NT2/D1 (cell line): ENCODE results near the gene INSR.

Experiments
- DNase-seq: peaks from one replicate; pipeline ENCODE4 v3.0.0-alpha.2; 2011; ENCODE audit warnings: low read depth, low spot score
- H3K27me3 ChIP-seq: 2 replicates; pipeline ENCODE4 v1.6.0; 2011; ENCODE audit warnings: mild to moderate bottlenecking; ENCODE audit not compliant: insufficient read length, insufficient read depth
- H3K36me3 ChIP-seq: 2 replicates; pipeline ENCODE4 v1.6.1; 2011; ENCODE audit warnings: mild to moderate bottlenecking, low read length, mixed read lengths; ENCODE audit not compliant: insufficient read depth, insufficient read length
- H3K4me1 ChIP-seq: 2 replicates; pipeline ENCODE4 v1.5.1; 2011; ENCODE audit not compliant: insufficient read depth, insufficient read length
- H3K4me3 ChIP-seq: 2 replicates; pipeline ENCODE4 v1.5.1; 2011; ENCODE audit warnings: low read depth; ENCODE audit not compliant: insufficient read length
- H3K9ac ChIP-seq: 2 replicates; pipeline ENCODE4 v1.6.0; 2011; ENCODE audit warnings: low read depth; ENCODE audit not compliant: insufficient read length
- H3K9me3 ChIP-seq: 2 replicates; pipeline ENCODE4 v1.5.1; 2011; ENCODE audit warnings: mild to moderate bottlenecking, low read length; ENCODE audit not compliant: insufficient read depth
- SUZ12 ChIP-seq: IDR thresholded peaks from 2 replicates; pipeline ENCODE4 v1.6.1; 2011; ENCODE audit not compliant: insufficient read length, insufficient read depth; ENCODE audit errors: extremely low read depth
- YY1 ChIP-seq: IDR thresholded peaks from 2 replicates; pipeline ENCODE4 v1.6.1; 2011; ENCODE audit not compliant: insufficient read length, insufficient read depth
- ZNF274 ChIP-seq: IDR thresholded peaks from 2 replicates; pipeline ENCODE4 v1.6.1; 2011; ENCODE audit warnings: mild to moderate bottlenecking, low read depth, low read length

INSR gene

GRCh38 chr19:7226739-7227138 is 67.5 kb downstream of the INSR start:
- Histone ChIP-seq H3K9ac (no peak overlapping the region), H3K36me3 (no peaks in the 10 kb centered on the region), H3K27me3 (no peaks in the 10 kb centered on the region), H3K4me1 (peaks cover 5% of the 10 kb centered on the region), H3K9me3 (no peaks in the 10 kb centered on the region), H3K4me3 (no peak overlapping the region)
- no peak for TF ChIP-seq SUZ12
- no peak for TF ChIP-seq ZNF274
- no peak for TF ChIP-seq YY1
- no peak for DNase-seq

- TF ChIP-seq ZNF274 (no peak), SUZ12 (no peak), YY1 (no peak)
- Histone ChIP-seq H3K9ac (no peak overlapping the region), H3K9me3 (no peaks in the 10 kb centered on the region), H3K36me3 (no peaks in the 10 kb centered on the region), H3K4me3 (no peak overlapping the region), H3K4me1 (peaks cover 5% of the 10 kb centered on the region), H3K27me3 (no peaks in the 10 kb centered on the region)
- DNase-seq, result no peak
Observed at GRCh38 chr19:7225741-7226140, 68.5 kb downstream of the INSR start.

- Histone ChIP-seq H3K4me1 (peaks cover 5% of the 10 kb centered on the region), H3K4me3 (no peak overlapping the region), H3K9me3 (no peaks in the 10 kb centered on the region), H3K9ac (no peak overlapping the region), H3K36me3 (no peaks in the 10 kb centered on the region), H3K27me3 (no peaks in the 10 kb centered on the region)
- DNase-seq, result no peak
- TF ChIP-seq YY1 (no peak), ZNF274 (no peak), SUZ12 (no peak)
Observed at GRCh38 chr19:7224995-7225394, 69.2 kb downstream of the INSR start.

- Histone ChIP-seq H3K36me3 (no peaks in the 10 kb centered on the region), H3K4me3 (no peak overlapping the region)
- TF ChIP-seq ZNF274, result no peak
- no peak for TF ChIP-seq SUZ12
- no peak for TF ChIP-seq YY1
Observed at GRCh38 chr19:7224209-7224686, 70.0 kb downstream of the INSR start.

GRCh38 chr19:7223429-7223828 is 70.8 kb downstream of the INSR start:
- Histone ChIP-seq H3K4me3 (no peak overlapping the region), H3K9ac (no peak overlapping the region), H3K4me1 (peaks cover 5% of the 10 kb centered on the region), H3K9me3 (no peaks in the 10 kb centered on the region), H3K36me3 (no peaks in the 10 kb centered on the region), H3K27me3 (no peaks in the 10 kb centered on the region)
- TF ChIP-seq SUZ12 (no peak), ZNF274 (no peak), YY1 (no peak)
- no peak for DNase-seq

More at GRCh38 chr19:7224209-7224686, 70.0 kb downstream of the INSR start:
- H3K9ac ChIP-seq, result peak overlapping the region; percentile 51
- no peaks in the 10 kb centered on the region for H3K27me3 ChIP-seq
- no peak for DNase-seq
- no peaks in the 10 kb centered on the region for H3K9me3 ChIP-seq
- H3K4me1 ChIP-seq, result peaks cover 5% of the 10 kb centered on the region

- H3K9me3 ChIP-seq, result no peaks in the 10 kb centered on the region
- no peaks in the 10 kb centered on the region for H3K4me1 ChIP-seq
- no peak overlapping the region for H3K9ac ChIP-seq
- H3K36me3 ChIP-seq, result no peaks in the 10 kb centered on the region
- no peak for TF ChIP-seq YY1
- TF ChIP-seq SUZ12, result no peak
- TF ChIP-seq ZNF274, result no peak
- no peaks in the 10 kb centered on the region for H3K27me3 ChIP-seq
- no peak overlapping the region for H3K4me3 ChIP-seq
- no peak for DNase-seq
Observed at GRCh38 chr19:7219056-7219455, 75.2 kb downstream of the INSR start.

- DNase-seq, result no peak
- no peaks in the 10 kb centered on the region for H3K36me3 ChIP-seq
- H3K4me3 ChIP-seq, result no peak overlapping the region
- H3K9ac ChIP-seq, result no peak overlapping the region
- no peaks in the 10 kb centered on the region for H3K4me1 ChIP-seq
- no peak for TF ChIP-seq SUZ12
- no peak for TF ChIP-seq ZNF274
- TF ChIP-seq YY1, result no peak
- no peaks in the 10 kb centered on the region for H3K27me3 ChIP-seq
- H3K9me3 ChIP-seq, result no peaks in the 10 kb centered on the region
Observed at GRCh38 chr19:7217861-7218260, 76.4 kb downstream of the INSR start.

GRCh38 chr19:7216373-7216902 is 77.8 kb downstream of the INSR start:
- Histone ChIP-seq H3K27me3 (no peaks in the 10 kb centered on the region), H3K4me3 (no peak overlapping the region), H3K36me3 (no peaks in the 10 kb centered on the region), H3K9ac (no peak overlapping the region), H3K9me3 (no peaks in the 10 kb centered on the region), H3K4me1 (peaks cover 5% of the 10 kb centered on the region)
- TF ChIP-seq ZNF274 (no peak), SUZ12 (no peak), YY1 (no peak)
- DNase-seq, result no peak
